ENCODE results near the gene DDAH2.

Gene DDAH2

GRCh38 chr6:31729979-31730630, 1.0 kb upstream of the DDAH2 start:
- peak; percentile 66 for DNase-seq

- peak; percentile 69 for DNase-seq
Observed at GRCh38 chr6:31729515-31729978, 448 bp upstream of the DDAH2 start.

GRCh38 chr6:31727717-31728671, 1.1 kb downstream of the DDAH2 start:
- DNase-seq, result no peak

- no peak for DNase-seq
Observed at GRCh38 chr6:31727034-31727716, 1.9 kb downstream of the DDAH2 start.

GRCh38 chr6:31725502-31726350, 3.4 kb downstream of the DDAH2 start:
- no peak for DNase-seq

GRCh38 chr6:31723980-31724691, 5.0 kb downstream of the DDAH2 start:
- no peak for DNase-seq

- no peak for DNase-seq
Observed at GRCh38 chr6:31723245-31723979, 5.7 kb downstream of the DDAH2 start, which contains the start of gene MPIG6B. Gene MPIG6B (plus strand): TSS chr6:31723373. CDS start chr6:31723384, 11 bp downstream.

GRCh38 chr6:31722173-31722572, 6.9 kb downstream of the DDAH2 start:
- DNase-seq, result no peak

GRCh38 chr6:31721351-31722020, 7.6 kb downstream of the DDAH2 start, which contains the start of gene LY6G6C:
Gene LY6G6C (minus strand): TSS chr6:31721746. CDS start chr6:31721679, 67 bp downstream.
- no peak for DNase-seq

GRCh38 chr6:31720196-31720770, 8.8 kb downstream of the DDAH2 start:
- DNase-seq, result no peak

- DNase-seq, result no peak
Observed at GRCh38 chr6:31719001-31719400, 10.1 kb downstream of the DDAH2 start.

- peak; percentile 21 for DNase-seq
Observed at GRCh38 chr6:31718265-31718664, 10.8 kb downstream of the DDAH2 start.

GRCh38 chr6:31717499-31718222, 11.4 kb downstream of the DDAH2 start:
- DNase-seq, result no peak

GRCh38 chr6:31715022-31715958, 13.8 kb downstream of the DDAH2 start, which contains the start of gene LY6G6D:
Gene LY6G6D (plus strand): TSS chr6:31715348. CDS start chr6:31715356, 8 bp downstream.
- DNase-seq, result no peak

GRCh38 chr6:31713991-31714684, 15.0 kb downstream of the DDAH2 start:
- no peak for DNase-seq

GRCh38 chr6:31713465-31713864, 15.6 kb downstream of the DDAH2 start:
- DNase-seq, result no peak

- DNase-seq, result no peak
Observed at GRCh38 chr6:31712296-31712695, 16.8 kb downstream of the DDAH2 start.

All from NCI-H526 treated with DMSO at 0.1 percent for 48 hours (cell line).